Large intestine (tissue), 3 donors: Measurements from ENCODE around the gene KRTAP9-2. TPM values are rescaled to one million over a fixed set of nuclear protein-coding genes. Genes with fewer than 3 reads are reported as not detected.
"Not testable (repeated sequence)": the region's sequence is repeated elsewhere in the genome, so short reads cannot be mapped to it uniquely, and the experiment has no call there.

ENCODE experiments used
- DNase-seq, 2 donors: peaks; one replicate each; pipeline versions ENCODE4 v3.0.0 to v3.0.0-alpha.2; 2013
- H3K27ac ChIP-seq: one replicate; pipeline ENCODE4 v1.5.1; 2013; ENCODE audit warnings: low read length
- H3K27me3 ChIP-seq: 2 replicates; pipeline ENCODE4 v1.6.1; 2013; ENCODE audit warnings: low read length; ENCODE audit not compliant: control insufficient read depth, insufficient read depth
- H3K36me3 ChIP-seq: 2 replicates; pipeline ENCODE4 v1.6.1; 2013; ENCODE audit warnings: low read length; ENCODE audit not compliant: control insufficient read depth, insufficient read depth
- H3K4me1 ChIP-seq: one replicate; pipeline ENCODE4 v1.6.1; 2013; ENCODE audit warnings: low read length; ENCODE audit not compliant: control insufficient read depth, insufficient read depth
- H3K4me3 ChIP-seq: one replicate; pipeline ENCODE4 v1.5.1; 2013; ENCODE audit warnings: low read length
- H3K9me3 ChIP-seq: one replicate; pipeline ENCODE4 v1.6.1; 2013; ENCODE audit warnings: mild to moderate bottlenecking, low read depth, low read length, moderate library complexity; ENCODE audit not compliant: control insufficient read depth
- WGBS: methylation state at CpG from one replicate; pipeline ENCODE4 v1.1.5; 2013; ENCODE audit warnings: low lambda C conversion rate; ENCODE audit not compliant: insufficient coverage; 5-methylcytosine and 5-hydroxymethylcytosine counted together
- polyA plus RNA-seq: library from polyadenylated mRNA; unstranded; fragments of 120-200 nt; gene quantifications from one replicate; pipeline ENCODE4 v1.2.1, GENCODE V29; 2013

KRTAP9-2 gene
- polyA plus RNA-seq, 1 donor, result not detected

DNA sequence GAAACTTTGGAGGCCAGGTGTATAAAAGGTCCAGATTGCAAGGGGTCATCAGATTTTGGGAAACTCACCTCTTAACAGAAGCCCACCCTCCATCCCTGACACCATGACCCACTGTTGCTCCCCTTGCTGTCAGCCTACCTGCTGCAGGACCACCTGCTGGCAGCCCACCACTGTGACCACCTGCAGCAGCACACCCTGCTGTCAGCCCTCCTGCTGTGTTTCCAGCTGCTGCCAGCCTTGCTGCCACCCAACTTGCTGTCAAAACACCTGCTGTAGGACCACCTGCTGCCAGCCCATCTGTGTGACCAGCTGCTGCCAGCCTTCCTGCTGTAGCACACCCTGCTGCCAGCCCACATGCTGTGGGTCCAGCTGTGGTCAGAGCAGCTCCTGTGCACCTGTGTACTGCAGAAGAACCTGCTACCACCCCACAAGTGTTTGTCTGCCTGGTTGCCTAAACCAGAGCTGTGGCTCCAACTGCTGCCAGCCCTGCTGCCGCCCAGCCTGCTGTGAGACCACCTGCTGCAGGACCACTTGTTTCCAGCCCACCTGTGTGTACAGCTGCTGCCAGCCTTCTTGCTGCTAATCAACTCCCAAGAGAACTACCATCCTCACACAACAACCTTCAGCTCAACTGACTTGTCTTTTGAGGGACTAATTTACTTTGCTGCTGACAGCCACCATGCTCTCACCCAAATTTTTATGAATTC lies 6.1 kb downstream of the KRTAP9-2 start, which contains the start of gene KRTAP9-3:
TSS of gene KRTAP9-3 (plus strand) at position 51 of the 707 bp plus-strand sequence. CDS start at position 104, 53 bp downstream.
- not testable (repeated sequence) for DNase-seq, H3K4me1 ChIP-seq, H3K4me3 ChIP-seq, H3K36me3 ChIP-seq, H3K27me3 ChIP-seq, H3K27ac ChIP-seq, H3K9me3 ChIP-seq
- WGBS, result no CpG with 5 or more reads among the region's 1 CpG

DNA sequence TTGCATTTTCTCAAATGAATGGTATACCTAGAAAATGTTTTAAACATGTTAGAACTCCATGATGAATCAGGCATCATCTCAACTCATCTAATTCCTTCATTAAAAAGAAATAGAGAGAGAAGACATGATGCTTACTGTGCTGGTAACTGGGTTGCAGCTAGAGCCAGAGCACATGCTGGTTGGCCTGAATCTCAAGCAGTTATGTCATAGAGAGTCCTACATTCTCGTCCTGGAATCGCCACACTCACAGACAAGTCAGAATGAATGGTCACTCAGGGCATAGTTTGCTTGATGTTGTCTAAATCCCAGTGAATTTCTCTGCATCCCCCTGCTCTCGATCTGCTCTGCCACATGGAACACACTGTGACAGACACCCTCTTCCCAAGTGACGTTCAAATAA lies 10.7 kb downstream of the KRTAP9-2 start:
- H3K27ac ChIP-seq, DNase-seq, H3K36me3 ChIP-seq, H3K4me3 ChIP-seq, H3K4me1 ChIP-seq, H3K9me3 ChIP-seq, H3K27me3 ChIP-seq: not testable (repeated sequence)
- no CpG with 5 or more reads among the region's 4 CpGs for WGBS

DNA sequence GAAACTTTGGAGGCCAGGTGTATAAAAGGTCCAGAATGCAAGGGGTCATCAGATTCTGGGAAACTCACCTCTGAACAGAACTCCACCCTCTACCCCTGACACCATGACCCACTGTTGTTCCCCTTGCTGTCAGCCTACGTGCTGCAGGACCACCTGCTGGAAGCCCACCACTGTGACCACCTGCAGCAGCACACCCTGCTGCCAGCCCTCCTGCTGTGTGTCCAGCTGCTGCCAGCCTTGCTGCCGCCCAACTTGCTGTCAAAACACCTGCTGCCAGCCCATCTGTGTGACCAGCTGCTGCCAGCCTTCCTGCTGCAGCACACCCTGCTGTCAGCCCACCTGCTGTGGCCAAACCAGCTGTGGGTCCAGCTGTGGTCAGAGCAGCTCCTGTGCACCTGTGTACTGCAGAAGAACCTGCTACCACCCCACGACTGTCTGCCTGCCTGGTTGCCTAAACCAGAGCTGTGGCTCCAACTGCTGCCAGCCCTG lies 11.5 kb downstream of the KRTAP9-2 start, which contains the start of gene KRTAP9-8:
TSS of gene KRTAP9-8 (plus strand) at position 51 of the 489 bp plus-strand sequence. CDS start at position 104, 53 bp downstream.
- not testable (repeated sequence) for H3K36me3 ChIP-seq, H3K4me3 ChIP-seq, DNase-seq, H3K4me1 ChIP-seq, H3K27ac ChIP-seq, H3K27me3 ChIP-seq, H3K9me3 ChIP-seq
- no CpG with 5 or more reads among the region's 3 CpGs for WGBS

DNA sequence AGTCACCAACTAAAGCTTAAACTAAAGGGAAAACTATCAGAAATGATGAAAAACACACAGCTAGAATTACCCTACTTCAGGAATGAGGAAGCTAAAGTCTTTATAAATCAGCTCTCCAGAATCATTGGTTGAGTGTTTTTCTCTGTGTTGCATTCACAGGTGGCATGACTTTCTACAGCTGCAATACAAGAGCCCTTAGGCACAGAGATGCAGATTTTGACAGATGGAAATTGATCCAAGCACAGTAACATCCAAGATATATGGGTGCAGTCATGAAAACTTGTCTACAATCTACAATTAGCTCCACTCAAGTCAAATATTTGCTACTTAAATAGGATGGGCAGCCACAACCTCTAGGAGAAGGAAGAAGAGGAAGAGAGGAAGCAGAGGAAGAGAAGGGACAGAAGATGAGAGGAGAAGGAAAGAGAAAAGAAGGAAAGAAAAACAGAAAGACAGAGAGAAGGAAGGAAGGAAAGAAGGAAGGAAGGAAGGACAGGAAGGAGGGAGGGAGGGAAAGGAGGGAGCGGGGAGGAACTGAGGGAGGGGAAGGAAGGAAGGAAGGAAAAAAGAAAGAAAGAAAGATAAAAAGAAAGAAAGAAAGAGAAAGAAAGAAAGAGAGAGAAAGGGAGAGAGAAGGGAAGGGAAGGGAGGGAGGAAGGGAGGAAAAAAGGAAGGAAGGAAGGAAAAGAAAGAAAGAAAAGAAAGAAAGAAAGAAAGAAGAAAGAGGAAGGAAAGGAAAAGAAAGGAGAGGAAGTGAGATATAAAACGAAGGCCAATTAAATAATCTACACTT lies 20.7 kb downstream of the KRTAP9-2 start:
- not testable (repeated sequence) for H3K4me1 ChIP-seq, H3K4me3 ChIP-seq, H3K27ac ChIP-seq, H3K27me3 ChIP-seq, H3K9me3 ChIP-seq, DNase-seq, H3K36me3 ChIP-seq
- 50% methylated on average over 2 of the region's 2 CpGs for WGBS

- peaks cover 13% of the 10 kb centered on the region for H3K27me3 ChIP-seq
- not testable (repeated sequence) for H3K27ac ChIP-seq, H3K36me3 ChIP-seq, H3K4me1 ChIP-seq, H3K4me3 ChIP-seq, DNase-seq, H3K9me3 ChIP-seq
- no CpG with 5 or more reads among the region's 2 CpGs for WGBS
Measured at GRCh38 chr17:41249637-41250240, 23.3 kb downstream of the KRTAP9-2 start, which contains the start of gene KRTAP9-4. Gene KRTAP9-4 (plus strand): TSS chr17:41249687. CDS start chr17:41249721, 34 bp downstream.

DNA sequence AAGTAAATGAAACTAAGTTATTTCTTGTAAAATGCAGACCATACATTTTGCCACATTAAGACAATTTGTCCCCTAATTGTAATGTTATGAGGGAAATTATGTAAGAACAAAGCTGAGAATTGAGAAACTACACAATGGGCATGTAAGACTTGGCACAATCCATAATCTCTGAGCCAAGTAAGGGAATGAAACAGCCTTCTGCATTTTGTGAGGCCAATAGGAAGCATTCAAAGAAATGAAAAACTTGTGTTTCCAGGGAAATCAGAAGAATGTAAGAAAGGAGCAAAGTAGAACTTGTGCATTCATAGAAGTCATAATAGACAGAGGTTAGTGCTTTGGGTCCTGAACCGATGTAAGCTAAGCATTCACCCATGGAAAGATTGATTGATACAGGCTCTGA lies 24.8 kb downstream of the KRTAP9-2 start:
- Histone ChIP-seq H3K4me1 (no peaks in the 10 kb centered on the region), H3K27ac (no peak overlapping the region), H3K36me3 (no peaks in the 10 kb centered on the region), H3K27me3 (peaks cover 13% of the 10 kb centered on the region), H3K9me3 (no peaks in the 10 kb centered on the region), H3K4me3 (no peak overlapping the region)
- no peak for DNase-seq
- no CpG with 5 or more reads among the region's 1 CpG for WGBS

DNA sequence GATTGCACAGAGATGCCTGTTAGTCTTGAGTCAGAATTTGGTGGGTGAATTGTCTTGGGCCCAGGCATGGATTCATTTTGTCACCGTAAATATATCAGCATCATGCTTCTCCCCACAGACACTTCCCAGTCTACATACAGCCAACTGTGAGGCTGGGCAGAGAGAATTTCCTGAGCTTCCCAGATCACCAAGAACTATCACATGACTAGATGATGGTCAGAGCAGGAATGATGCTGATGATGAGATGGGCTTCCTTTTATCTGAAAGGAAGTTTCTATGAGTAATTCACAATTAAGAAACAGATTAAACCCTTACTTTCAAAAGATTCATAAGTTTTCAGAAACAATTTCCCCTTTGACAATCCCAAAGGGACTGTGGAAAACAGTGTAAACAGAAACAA lies 28.4 kb downstream of the KRTAP9-2 start:
- no peak for DNase-seq
- Histone ChIP-seq H3K36me3 (no peaks in the 10 kb centered on the region), H3K27me3 (peaks cover 18% of the 10 kb centered on the region), H3K27ac (no peak overlapping the region), H3K9me3 (no peaks in the 10 kb centered on the region), H3K4me1 (no peaks in the 10 kb centered on the region), H3K4me3 (no peak overlapping the region)
- no CpG with 5 or more reads among the region's 1 CpG for WGBS

DNA sequence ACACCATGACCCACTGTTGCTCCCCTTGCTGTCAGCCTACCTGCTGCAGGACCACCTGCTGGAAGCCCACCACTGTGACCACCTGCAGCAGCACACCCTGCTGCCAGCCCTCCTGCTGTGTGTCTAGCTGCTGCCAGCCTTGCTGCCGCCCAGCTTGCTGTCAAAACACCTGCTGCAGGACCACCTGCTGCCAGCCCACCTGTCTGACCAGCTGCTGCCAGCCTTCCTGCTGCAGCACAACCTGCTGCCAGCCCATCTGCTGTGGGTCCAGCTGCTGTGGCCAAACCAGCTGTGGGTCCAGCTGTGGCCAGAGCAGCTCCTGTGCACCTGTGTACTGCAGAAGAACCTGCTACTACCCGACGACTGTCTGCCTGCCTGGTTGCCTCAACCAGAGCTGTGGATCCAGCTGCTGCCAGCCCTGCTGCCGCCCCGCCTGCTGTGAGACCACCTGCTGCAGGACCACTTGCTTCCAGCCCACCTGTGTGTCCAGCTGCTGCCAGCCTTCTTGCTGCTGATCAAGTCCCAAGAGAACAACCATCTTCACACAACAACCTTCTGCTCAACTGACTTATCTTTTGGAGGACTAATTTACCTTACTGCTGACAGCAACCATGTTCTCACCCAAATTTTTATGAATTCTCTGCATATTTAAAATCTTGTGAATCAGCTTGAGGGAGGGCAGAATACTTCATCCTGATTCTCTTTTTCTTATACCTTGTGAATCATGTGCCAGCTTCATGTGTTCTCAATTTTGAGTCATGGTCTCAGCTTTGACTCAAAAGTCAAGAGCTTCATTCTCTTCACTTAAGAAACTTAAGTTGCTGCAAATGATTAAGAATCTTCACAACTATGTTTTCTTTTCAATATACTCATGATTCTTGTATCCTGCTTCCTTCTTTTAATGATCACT lies 29.2 kb downstream of the KRTAP9-2 start, which contains the start of gene KRTAP9-9:
TSS of gene KRTAP9-9 (plus strand) at position 4 of the 910 bp plus-strand sequence.
- not testable (repeated sequence) for H3K27ac ChIP-seq, H3K36me3 ChIP-seq, H3K4me1 ChIP-seq, DNase-seq, H3K4me3 ChIP-seq, H3K9me3 ChIP-seq
- peaks cover 18% of the 10 kb centered on the region for H3K27me3 ChIP-seq
- whole genome bisulfite sequencing, result no CpG with 5 or more reads among the region's 5 CpGs

- H3K4me3 ChIP-seq, result no peak overlapping the region
- H3K4me1 ChIP-seq, result no peaks in the 10 kb centered on the region
- DNase-seq, result no peak
- H3K36me3 ChIP-seq, result no peaks in the 10 kb centered on the region
- no peaks in the 10 kb centered on the region for H3K9me3 ChIP-seq
- no peak overlapping the region for H3K27ac ChIP-seq
- H3K27me3 ChIP-seq, result peaks cover 15% of the 10 kb centered on the region
- WGBS, result no CpG with 5 or more reads among the region's 1 CpG
Measured at GRCh38 chr17:41256291-41256685, 29.8 kb downstream of the KRTAP9-2 start.
